ENCODE measurements around the gene BCL2. TPM values are rescaled to one million over a fixed set of nuclear protein-coding genes. Genes with fewer than 3 reads are reported as not detected.

Gene BCL2
- total and polyA plus RNA-seq, 7 donors = 2.8 to 25.7 (median 11.3) TPM

DNA sequence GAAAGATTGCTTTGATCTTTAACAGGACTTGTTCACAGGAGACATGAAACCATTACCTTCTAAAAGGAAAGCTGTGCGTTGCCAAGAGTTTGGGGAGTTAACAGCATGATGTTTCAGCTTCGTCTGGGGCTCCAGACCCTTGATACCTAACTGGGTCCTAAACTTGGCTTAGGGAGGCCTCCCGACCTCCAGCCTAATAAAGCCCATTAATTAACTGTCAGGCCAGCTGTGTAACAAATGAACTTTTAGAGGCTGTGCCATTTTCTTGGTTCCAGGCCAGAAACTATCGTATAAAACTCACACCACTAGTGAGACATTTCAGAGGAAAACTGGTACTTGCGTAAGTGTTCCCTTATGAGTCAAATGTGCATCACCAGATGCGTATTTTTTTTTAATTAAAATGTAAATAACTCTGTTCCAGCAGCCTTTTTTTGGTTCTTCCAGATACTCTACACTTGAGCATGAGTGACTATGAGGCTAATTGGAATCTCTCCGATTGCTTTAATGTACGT, 236.5 kb downstream of the BCL2 start:
- Histone ChIP-seq H3K27me3 (no peaks in the 10 kb centered on the region), H3K4me3 (no peak overlapping the region), H3K9me3 (no peaks in the 10 kb centered on the region), H3K36me3 (no peaks in the 10 kb centered on the region), H3K27ac (no peak overlapping the region), H3K4me1 (no peaks in the 10 kb centered on the region)
- TF ChIP-seq EP300 (IDR thresholded peaks at IDR 0.05) (no peak), POLR2A (IDR thresholded peaks at IDR 0.05) (no peak), POLR2AphosphoS5 (IDR thresholded peaks at IDR 0.05) (no peak)
- TF ChIP-seq, protein P1, sequence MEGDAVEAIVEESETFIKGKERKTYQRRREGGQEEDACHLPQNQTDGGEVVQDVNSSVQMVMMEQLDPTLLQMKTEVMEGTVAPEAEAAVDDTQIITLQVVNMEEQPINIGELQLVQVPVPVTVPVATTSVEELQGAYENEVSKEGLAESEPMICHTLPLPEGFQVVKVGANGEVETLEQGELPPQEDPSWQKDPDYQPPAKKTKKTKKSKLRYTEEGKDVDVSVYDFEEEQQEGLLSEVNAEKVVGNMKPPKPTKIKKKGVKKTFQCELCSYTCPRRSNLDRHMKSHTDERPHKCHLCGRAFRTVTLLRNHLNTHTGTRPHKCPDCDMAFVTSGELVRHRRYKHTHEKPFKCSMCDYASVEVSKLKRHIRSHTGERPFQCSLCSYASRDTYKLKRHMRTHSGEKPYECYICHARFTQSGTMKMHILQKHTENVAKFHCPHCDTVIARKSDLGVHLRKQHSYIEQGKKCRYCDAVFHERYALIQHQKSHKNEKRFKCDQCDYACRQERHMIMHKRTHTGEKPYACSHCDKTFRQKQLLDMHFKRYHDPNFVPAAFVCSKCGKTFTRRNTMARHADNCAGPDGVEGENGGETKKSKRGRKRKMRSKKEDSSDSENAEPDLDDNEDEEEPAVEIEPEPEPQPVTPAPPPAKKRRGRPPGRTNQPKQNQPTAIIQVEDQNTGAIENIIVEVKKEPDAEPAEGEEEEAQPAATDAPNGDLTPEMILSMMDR (IDR thresholded peaks at IDR 0.05) = no peak
- 89 to 93% methylated on average over 8 of the region's 8 CpGs for WGBS, 2 donors
- no peak for DNase-seq
- intact Hi-C loops (cut with DNase I) = no loop called here

DNA sequence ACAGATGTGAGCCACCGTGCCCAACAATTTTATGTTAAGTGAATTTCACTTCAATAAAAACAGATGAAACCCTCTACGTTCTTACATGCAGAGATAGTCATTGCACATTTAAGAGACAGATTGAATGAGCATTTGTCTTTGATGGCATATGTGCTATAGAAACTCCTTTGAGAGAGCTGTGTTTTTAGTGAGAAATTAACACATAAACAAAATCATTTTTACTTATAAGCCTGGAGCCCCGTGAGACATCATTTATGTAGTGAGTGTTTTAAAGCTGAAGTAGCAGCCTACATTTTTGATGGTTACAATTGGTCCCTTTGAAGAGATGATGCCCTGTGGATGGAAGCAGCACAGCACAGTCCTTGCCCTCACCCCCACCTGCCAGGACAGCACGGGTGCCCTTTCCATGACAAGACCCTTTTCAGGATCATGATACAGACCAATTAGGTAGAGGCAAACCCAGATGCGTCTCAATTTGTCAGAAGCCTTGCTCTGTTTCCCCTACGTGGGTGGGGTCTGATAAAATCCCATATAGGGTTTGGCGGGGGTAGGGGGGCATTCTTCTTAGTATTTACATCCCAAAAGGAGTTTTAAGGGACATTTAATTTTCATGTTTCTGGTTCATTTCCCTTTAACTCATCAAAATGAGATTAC, 237.1 kb downstream of the BCL2 start:
- Histone ChIP-seq H3K27me3 (no peaks in the 10 kb centered on the region), H3K4me1 (no peaks in the 10 kb centered on the region), H3K4me3 (no peak overlapping the region), H3K9me3 (no peaks in the 10 kb centered on the region), H3K36me3 (no peaks in the 10 kb centered on the region), H3K27ac (no peak overlapping the region)
- no peak for DNase-seq
- 90% methylated on average over 7 of the region's 7 CpGs for WGBS, 2 donors
- intact Hi-C loops (cut with DNase I) = no loop called here
- TF ChIP-seq EP300 (IDR thresholded peaks at IDR 0.05) = no peak
- TF ChIP-seq POLR2AphosphoS5 (IDR thresholded peaks at IDR 0.05) = no peak
- no peak for TF ChIP-seq POLR2A (IDR thresholded peaks at IDR 0.05)
- TF ChIP-seq, protein P1 (IDR thresholded peaks at IDR 0.05) = no peak

DNA sequence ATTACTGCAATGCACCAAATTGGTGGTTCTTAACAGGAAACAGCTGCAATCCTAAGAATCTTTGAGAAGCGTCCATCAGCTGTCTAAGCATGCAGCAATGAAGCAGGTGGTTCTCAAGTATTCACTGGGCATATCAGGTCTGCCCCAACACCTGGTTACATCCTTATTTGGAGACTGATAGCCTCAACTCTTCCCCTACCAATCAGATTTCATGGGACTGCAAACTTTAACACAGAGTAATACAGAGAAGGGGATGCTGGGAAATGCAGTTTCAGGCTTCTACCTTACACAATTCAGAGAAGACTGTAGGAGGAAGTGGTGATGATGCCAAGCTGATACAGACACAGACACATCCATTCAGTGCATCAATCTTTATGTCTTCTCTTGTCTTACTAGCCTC, 240.5 kb downstream of the BCL2 start:
- DNase-seq = no peak
- Histone ChIP-seq H3K4me1 (peaks cover 0 to 3% (median 0%) of the 10 kb centered on the region in 4 donors), H3K27me3 (no peaks in the 10 kb centered on the region), H3K9me3 (no peaks in the 10 kb centered on the region), H3K36me3 (no peaks in the 10 kb centered on the region), H3K4me3 (no peak overlapping the region), H3K27ac (no peak overlapping the region)
- intact Hi-C loops (cut with DNase I) = no loop called here
- TF ChIP-seq POLR2A (IDR thresholded peaks at IDR 0.05) (no peak), EP300 (IDR thresholded peaks at IDR 0.05) (no peak), POLR2AphosphoS5 (IDR thresholded peaks at IDR 0.05) (no peak)
- TF ChIP-seq, protein P1 (IDR thresholded peaks at IDR 0.05) = no peak
- 49 to 61% methylated on average over 1 of the region's 1 CpG for WGBS, 2 donors

DNA sequence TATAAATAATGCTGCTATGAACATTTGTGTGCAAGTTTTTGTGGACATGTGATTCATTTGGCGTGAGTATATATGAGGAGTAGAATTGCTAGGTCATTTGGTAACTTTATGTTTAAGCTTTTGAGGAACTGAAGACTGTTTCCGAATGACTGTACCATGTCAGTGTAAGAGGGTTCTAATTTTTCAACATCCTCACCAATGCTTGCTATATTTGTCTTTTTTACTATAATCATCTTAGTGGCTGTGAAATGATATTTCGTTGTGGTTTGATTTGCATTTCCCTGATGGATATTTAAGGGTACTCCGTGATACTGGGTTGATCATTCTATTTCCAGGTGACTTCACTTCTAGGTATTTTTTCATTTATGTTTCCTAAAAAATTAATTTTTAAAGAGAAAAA, 241.1 kb downstream of the BCL2 start:
- WGBS, 2 donors = 69 to 91% methylated on average over 4 of the region's 4 CpGs
- peaks cover 0 to 3% (median 0%) of the 10 kb centered on the region in 4 donors for H3K4me1 ChIP-seq
- no peak for TF ChIP-seq POLR2A (IDR thresholded peaks at IDR 0.05)
- TF ChIP-seq, protein P1 (IDR thresholded peaks at IDR 0.05) = no peak
- TF ChIP-seq EP300 (IDR thresholded peaks at IDR 0.05) = no peak
- no peak for TF ChIP-seq POLR2AphosphoS5 (IDR thresholded peaks at IDR 0.05)
- H3K27me3 ChIP-seq = no peaks in the 10 kb centered on the region
- H3K4me3 ChIP-seq = no peak overlapping the region
- no peaks in the 10 kb centered on the region for H3K9me3 ChIP-seq
- no peaks in the 10 kb centered on the region for H3K36me3 ChIP-seq
- H3K27ac ChIP-seq = no peak overlapping the region
- no peak for DNase-seq
- intact Hi-C loops (cut with DNase I) = no loop called here

Data from sigmoid colon (tissue), 7 donors.